Keratinocyte (primary cell): ENCODE measurements around the gene ITGAX. TPM values are rescaled to one million over a fixed set of nuclear protein-coding genes. Genes with fewer than 3 reads are reported as not detected.

Source experiments
- DNase-seq: peaks from one replicate; pipeline ENCODE4 v3.0.0-alpha.2; 2011; ENCODE audit warnings: low read depth, missing footprints, low spot score
- FAIRE-seq: peaks from 2 replicates; lab custom pipeline; 2011; peaks lifted over from hg19 to GRCh38; lab: Jason Lieb, UNC
- H2AFZ ChIP-seq: 2 replicates; pipeline ENCODE4 v1.6.0; 2012; ENCODE audit warnings: low read length, control low read depth, inconsistent platforms; ENCODE audit not compliant: control insufficient read depth
- H3K27ac ChIP-seq: 2 replicates; pipeline ENCODE4 v1.5.1; 2011; ENCODE audit warnings: low read length; ENCODE audit not compliant: control insufficient read depth, insufficient read depth
- H3K27me3 ChIP-seq: 3 replicates; pipeline ENCODE4 v1.6.0; 2011; ENCODE audit warnings: low read length; ENCODE audit not compliant: control insufficient read depth, insufficient read depth; ENCODE audit errors: extremely low read depth
- H3K36me3 ChIP-seq, 2 experiments: 2 replicates in 1 of 2; 3 replicates in 1 of 2; pipeline ENCODE4 v1.5.1; 2011; ENCODE audit warnings: low read length in 2 of 2, mild to moderate bottlenecking in 1 of 2; ENCODE audit not compliant: control insufficient read depth in 2 of 2, insufficient read depth in 2 of 2; ENCODE audit errors: extremely low read depth in 1 of 2
- H3K4me1 ChIP-seq: 3 replicates; pipeline ENCODE4 v1.5.1; 2011; ENCODE audit warnings: low read length; ENCODE audit not compliant: control insufficient read depth, insufficient read depth; ENCODE audit errors: extremely low read depth
- H3K4me2 ChIP-seq: 3 replicates; pipeline ENCODE4 v1.6.0; 2011; ENCODE audit warnings: low read depth, low read length; ENCODE audit not compliant: control insufficient read depth, insufficient read depth; ENCODE audit errors: extremely low read depth
- H3K4me3 ChIP-seq, 3 experiments: fragments of 200-600 bp in 1 of 3; sonication (generic) in 1 of 3; 2 replicates in 2 of 3; 3 replicates in 1 of 3; pipeline ENCODE4 v1.5.1; 2011 to 2016; ENCODE audit warnings: low read length in 3 of 3, mild to moderate bottlenecking in 3 of 3, control low read depth in 2 of 3, inconsistent platforms in 1 of 3, low read depth in 1 of 3, mixed read lengths in 1 of 3, mixed run types in 1 of 3, moderate library complexity in 1 of 3; ENCODE audit not compliant: control insufficient read depth in 2 of 3, insufficient read depth in 2 of 3; ENCODE audit errors: extremely low read depth in 1 of 3
- H3K79me2 ChIP-seq: 2 replicates; pipeline ENCODE4 v1.6.0; 2012; ENCODE audit warnings: low read length; ENCODE audit not compliant: control insufficient read depth, insufficient read depth
- H3K9ac ChIP-seq: 3 replicates; pipeline ENCODE4 v1.6.0; 2011; ENCODE audit warnings: low read length; ENCODE audit not compliant: control insufficient read depth, insufficient read depth; ENCODE audit errors: extremely low read depth
- H3K9me1 ChIP-seq: 3 replicates; pipeline ENCODE4 v1.6.0; 2011; ENCODE audit warnings: low read length; ENCODE audit not compliant: control insufficient read depth, insufficient read depth; ENCODE audit errors: extremely low read depth
- H3K9me3 ChIP-seq: 2 replicates; pipeline ENCODE4 v1.5.1; 2012; ENCODE audit warnings: low read depth, low read length; ENCODE audit not compliant: control insufficient read depth
- H4K20me1 ChIP-seq: 3 replicates; pipeline ENCODE4 v1.6.0; 2011; ENCODE audit warnings: low read length; ENCODE audit not compliant: control insufficient read depth, insufficient read depth; ENCODE audit errors: extremely low read depth
- EZH2 ChIP-seq: IDR thresholded peaks from one replicate; pipeline ENCODE4 v1.6.1; 2012; ENCODE audit warnings: inconsistent platforms, mild to moderate bottlenecking, low read length, moderate library complexity
- dilution Hi-C: fragments of 300-500 bp; cut with MboI; formaldehyde crosslinking; loops from one replicate; pipeline ENCODE4 v1.7.0; 2020; ENCODE audit warnings: low sequenced_read_pairs; ENCODE audit not compliant: extremely low pct_ligation_motif_present
- polyA plus RNA-seq, 5 experiments: library from polyadenylated mRNA; depleted of rRNA in 3 of 5; stranded (reverse) in 3 of 5; stranded (forward) in 1 of 5; unstranded in 1 of 5; fragments of >200 nt; gene quantifications; 1 replicate in 1 of 5; 2 replicates in 3 of 5; 3 replicates in 1 of 5; pipeline versions ENCODE4 v1.2.1 to v1.2.3, GENCODE V29; 2011 to 2012; ENCODE audit warnings: missing spikeins in 2 of 5, low read depth in 1 of 5, low replicate concordance in 1 of 5
- TF ChIP-seq, protein P1 (sequence below), 3 experiments: IDR thresholded peaks in 1 of 3; conservative IDR thresholded peaks in 1 of 3; optimal IDR thresholded peaks in 1 of 3; 2 replicates in 2 of 3; 3 replicates in 1 of 3; pipeline versions ENCODE3 to v1.5.1; 2011; ENCODE audit warnings: low read length in 3 of 3, mild to moderate bottlenecking in 3 of 3, moderate library complexity in 2 of 3, control low read depth in 1 of 3, inconsistent platforms in 1 of 3; ENCODE audit not compliant: insufficient read depth in 2 of 3; ENCODE audit errors: extremely low read depth in 1 of 3

Gene ITGAX
- polyA plus RNA-seq, 1 donor (not counting 4 experiments of a cell fraction or from before 2014, with no cell fraction given): 0.04 TPM

- no peaks in the 10 kb centered on the region for H3K27me3 ChIP-seq
- FAIRE-seq (no peak), DNase-seq (no peak)
- no peak overlapping the region for H3K27ac ChIP-seq
- no peak overlapping the region for H3K4me3 ChIP-seq
- no peaks in the 10 kb centered on the region for H4K20me1 ChIP-seq
- H3K79me2 ChIP-seq: no peaks in the 10 kb centered on the region
- H3K36me3 ChIP-seq: no peaks in the 10 kb centered on the region
- H3K9me3 ChIP-seq: no peaks in the 10 kb centered on the region
- H3K9me1 ChIP-seq: no peaks in the 10 kb centered on the region
- no peak overlapping the region for H3K9ac ChIP-seq
- dilution Hi-C loops: no loop called here
- no peak overlapping the region for H3K4me2 ChIP-seq
- no peaks in the 10 kb centered on the region for H3K4me1 ChIP-seq
- TF ChIP-seq EZH2: no peak
- TF ChIP-seq, protein P1, sequence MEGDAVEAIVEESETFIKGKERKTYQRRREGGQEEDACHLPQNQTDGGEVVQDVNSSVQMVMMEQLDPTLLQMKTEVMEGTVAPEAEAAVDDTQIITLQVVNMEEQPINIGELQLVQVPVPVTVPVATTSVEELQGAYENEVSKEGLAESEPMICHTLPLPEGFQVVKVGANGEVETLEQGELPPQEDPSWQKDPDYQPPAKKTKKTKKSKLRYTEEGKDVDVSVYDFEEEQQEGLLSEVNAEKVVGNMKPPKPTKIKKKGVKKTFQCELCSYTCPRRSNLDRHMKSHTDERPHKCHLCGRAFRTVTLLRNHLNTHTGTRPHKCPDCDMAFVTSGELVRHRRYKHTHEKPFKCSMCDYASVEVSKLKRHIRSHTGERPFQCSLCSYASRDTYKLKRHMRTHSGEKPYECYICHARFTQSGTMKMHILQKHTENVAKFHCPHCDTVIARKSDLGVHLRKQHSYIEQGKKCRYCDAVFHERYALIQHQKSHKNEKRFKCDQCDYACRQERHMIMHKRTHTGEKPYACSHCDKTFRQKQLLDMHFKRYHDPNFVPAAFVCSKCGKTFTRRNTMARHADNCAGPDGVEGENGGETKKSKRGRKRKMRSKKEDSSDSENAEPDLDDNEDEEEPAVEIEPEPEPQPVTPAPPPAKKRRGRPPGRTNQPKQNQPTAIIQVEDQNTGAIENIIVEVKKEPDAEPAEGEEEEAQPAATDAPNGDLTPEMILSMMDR (optimal IDR thresholded peaks at IDR 0.05 in 1 of 3, IDR thresholded peaks at IDR 0.05 in 1 of 3, conservative IDR thresholded peaks at IDR 0.05 in 1 of 3; ENCODE audit: extremely low read depth in 1 of 3, insufficient read depth in 2 of 3, low read length in 3 of 3): no peak
- no peak overlapping the region for H2AFZ ChIP-seq
Observed at GRCh38 chr16:31355431-31356100, 590 bp downstream of the ITGAX start.

GRCh38 chr16:31356566-31357323 lies 1.8 kb downstream of the ITGAX start:
- FAIRE-seq (no peak), DNase-seq (no peak)
- no peaks in the 10 kb centered on the region for H3K27me3 ChIP-seq
- TF ChIP-seq EZH2: no peak
- TF ChIP-seq, protein P1 (optimal IDR thresholded peaks at IDR 0.05 in 1 of 3, IDR thresholded peaks at IDR 0.05 in 1 of 3, conservative IDR thresholded peaks at IDR 0.05 in 1 of 3; ENCODE audit: extremely low read depth in 1 of 3, insufficient read depth in 2 of 3, low read length in 3 of 3): no peak
- H3K4me2 ChIP-seq: no peak overlapping the region
- H3K4me3 ChIP-seq: no peak overlapping the region
- H4K20me1 ChIP-seq: no peaks in the 10 kb centered on the region
- no peaks in the 10 kb centered on the region for H3K9me1 ChIP-seq
- no peaks in the 10 kb centered on the region for H3K9me3 ChIP-seq
- H3K9ac ChIP-seq: no peak overlapping the region
- dilution Hi-C loops: no loop called here
- H3K79me2 ChIP-seq: no peaks in the 10 kb centered on the region
- no peaks in the 10 kb centered on the region for H3K4me1 ChIP-seq
- H2AFZ ChIP-seq: no peak overlapping the region
- no peak overlapping the region for H3K27ac ChIP-seq
- H3K36me3 ChIP-seq: no peaks in the 10 kb centered on the region
